ENCODE data around the gene PES1.

GRCh38 chr22:30614879-30615278 lies 23.2 kb upstream of the PES1 start:
- no peak for TF ChIP-seq YY1 (IDR thresholded peaks at IDR 0.05; ENCODE audit: insufficient read depth, insufficient read length)
- no peak for TF ChIP-seq ZNF274 (IDR thresholded peaks at IDR 0.05; ENCODE audit: low read depth, low read length)
- no peak for TF ChIP-seq SUZ12 (IDR thresholded peaks at IDR 0.05; ENCODE audit: extremely low read depth, insufficient read depth, insufficient read length)

Measured in NT2/D1 (cell line).